H1 (cell line): ENCODE data around the gene TNFRSF6B. TPM values are rescaled to one million over a fixed set of nuclear protein-coding genes. Genes with fewer than 3 reads are reported as not detected.

Experiments
- CTCF ChIA-PET: fragments of 300-600 bp; sonication (Branson Sonifier 250); formaldehyde crosslinking; loops from one replicate; lab custom pipeline; 2021; ENCODE audit not compliant: partially characterized antibody; lab: Charles Lee
- POLR2A ChIA-PET: fragments of 300-600 bp; sonication (Branson Sonifier 250); formaldehyde crosslinking; loops from one replicate; lab custom pipeline; 2021; ENCODE audit warnings: inconsistent platforms; ENCODE audit not compliant: partially characterized antibody; lab: Charles Lee
- DNase-seq, 2 experiments: peaks; one replicate each; pipeline versions ENCODE4 v3.0.0 to v3.0.0-alpha.2; 2010 to 2022; ENCODE audit warnings: low spot score in 2 of 2, low read depth in 1 of 2, mixed read lengths in 1 of 2
- FAIRE-seq: peaks from 2 replicates; lab custom pipeline; 2011; peaks lifted over from hg19 to GRCh38; lab: Jason Lieb, UNC
- H2AFZ ChIP-seq: 2 replicates; pipeline ENCODE4 v1.8.1; 2012; ENCODE audit warnings: low read length, inconsistent platforms
- H2AK5ac ChIP-seq: 2 replicates; pipeline ENCODE4 v1.6.1; 2013; ENCODE audit warnings: low read depth, low read length
- H2BK120ac ChIP-seq: replicated peaks from 2 replicates; pipeline ENCODE3; 2013; ENCODE audit warnings: low read depth, low read length, inconsistent platforms
- H2BK12ac ChIP-seq: 2 replicates; pipeline ENCODE4 v1.6.1; 2013; ENCODE audit warnings: low read depth, low read length
- H2BK15ac ChIP-seq: 2 replicates; pipeline ENCODE4 v1.6.1; 2013; ENCODE audit warnings: low read length
- H2BK20ac ChIP-seq: 2 replicates; pipeline ENCODE4 v1.6.1; 2013; ENCODE audit warnings: low read length
- H2BK5ac ChIP-seq: 2 replicates; pipeline ENCODE4 v1.6.1; 2013; ENCODE audit warnings: low read depth, low read length
- H3K14ac ChIP-seq: 2 replicates; pipeline ENCODE4 v1.6.1; 2013; ENCODE audit warnings: inconsistent platforms; ENCODE audit not compliant: insufficient read length
- H3K18ac ChIP-seq: 2 replicates; pipeline ENCODE4 v1.6.1; 2013; ENCODE audit warnings: low read length; ENCODE audit errors: extremely low read depth
- H3K23ac ChIP-seq: 2 replicates; pipeline ENCODE4 v1.6.1; 2013; ENCODE audit warnings: inconsistent platforms; ENCODE audit not compliant: insufficient read length
- H3K23me2 ChIP-seq: 2 replicates; pipeline ENCODE4 v1.6.1; 2013; ENCODE audit warnings: low read depth, low read length
- H3K27ac ChIP-seq: 2 replicates; pipeline ENCODE4 v1.6.1; 2011; ENCODE audit warnings: low read depth, low read length, inconsistent platforms
- H3K27me3 ChIP-seq, 4 experiments: replicated peaks in 1 of 4; 1 replicate in 1 of 4; 2 replicates in 3 of 4; pipeline versions ENCODE4 v1.6.1 to v1.8.1; 2011 to 2013; ENCODE audit warnings: low read length in 3 of 4, mild to moderate bottlenecking in 3 of 4, inconsistent platforms in 2 of 4, mixed read lengths in 2 of 4, moderate library complexity in 1 of 4; ENCODE audit not compliant: control insufficient read depth in 3 of 4, insufficient read depth in 3 of 4; ENCODE audit errors: extremely low read depth in 1 of 4
- H3K36me3 ChIP-seq, 4 experiments: 2 replicates each; pipeline versions ENCODE4 v1.6.1 to v1.8.1; 2011 to 2013; ENCODE audit warnings: mild to moderate bottlenecking in 4 of 4, low read length in 3 of 4, moderate library complexity in 2 of 4, control low read depth in 1 of 4, inconsistent platforms in 1 of 4; ENCODE audit not compliant: insufficient read depth in 4 of 4, control insufficient read depth in 2 of 4
- H3K4ac ChIP-seq: replicated peaks from 2 replicates; pipeline ENCODE3; 2013; ENCODE audit warnings: low read length, low read depth, mixed read lengths, inconsistent platforms; ENCODE audit not compliant: insufficient read length
- H3K4me1 ChIP-seq, 4 experiments: replicated peaks in 1 of 4; 1 replicate in 1 of 4; 2 replicates in 3 of 4; pipeline versions ENCODE4 v1.6.1 to v1.8.1; 2011 to 2013; ENCODE audit warnings: low read length in 3 of 4, inconsistent platforms in 2 of 4, mixed read lengths in 1 of 4; ENCODE audit not compliant: insufficient read depth in 4 of 4, control insufficient read depth in 3 of 4
- H3K4me2 ChIP-seq, 2 experiments: 2 replicates each; pipeline versions ENCODE4 v1.6.1 to v1.8.1; 2011 to 2013; ENCODE audit warnings: low read depth in 2 of 2, low read length in 2 of 2, control low read depth in 1 of 2, inconsistent platforms in 1 of 2, mild to moderate bottlenecking in 1 of 2; ENCODE audit not compliant: insufficient read depth in 1 of 2
- H3K4me3 ChIP-seq, 4 experiments: fragments of 200-600, 300-600 bp in 1 of 4; sonication (generic), shearing (Covaris generic), sonication (Bioruptor Twin) in 1 of 4; 2 replicates each; pipeline versions ENCODE4 v1.5.1 to v1.8.1; 2011 to 2016; ENCODE audit warnings: low read length in 4 of 4, low read depth in 3 of 4, control low read depth in 2 of 4, inconsistent platforms in 2 of 4, mild to moderate bottlenecking in 2 of 4, mixed read lengths in 1 of 4, moderate library complexity in 1 of 4; ENCODE audit not compliant: insufficient read depth in 2 of 4; ENCODE audit errors: extremely low read depth in 1 of 4
- H3K56ac ChIP-seq: replicated peaks from 2 replicates; pipeline ENCODE3; 2013; ENCODE audit warnings: low read depth, mild to moderate bottlenecking, mixed read lengths, low read length, inconsistent platforms; ENCODE audit not compliant: insufficient read length
- H3K79me1 ChIP-seq: 2 replicates; pipeline ENCODE4 v1.6.1; 2013; ENCODE audit warnings: low read depth, low read length, control low read depth
- H3K79me2 ChIP-seq, 2 experiments: 2 replicates each; pipeline versions ENCODE4 v1.6.1 to v1.8.1; 2012 to 2013; ENCODE audit warnings: low read length in 2 of 2, mild to moderate bottlenecking in 2 of 2, inconsistent platforms in 1 of 2; ENCODE audit not compliant: insufficient read depth in 2 of 2, control insufficient read depth in 1 of 2
- H3K9ac ChIP-seq, 4 experiments: replicated peaks in 1 of 4; 1 replicate in 1 of 4; 2 replicates in 3 of 4; pipeline versions ENCODE4 v1.6.1 to v1.8.1; 2011 to 2013; ENCODE audit warnings: low read depth in 3 of 4, low read length in 3 of 4, control low read depth in 2 of 4, mild to moderate bottlenecking in 2 of 4, moderate library complexity in 2 of 4, inconsistent platforms in 1 of 4; ENCODE audit errors: extremely low read depth in 1 of 4
- H3K9me3 ChIP-seq, 2 experiments: 2 replicates each; pipeline versions ENCODE4 v1.6.1 to v1.8.1; 2012 to 2013; ENCODE audit warnings: mild to moderate bottlenecking in 2 of 2, moderate library complexity in 2 of 2, control low read depth in 1 of 2, inconsistent platforms in 1 of 2, low read depth in 1 of 2, low read length in 1 of 2, mixed read lengths in 1 of 2; ENCODE audit not compliant: insufficient read depth in 2 of 2
- H4K20me1 ChIP-seq, 2 experiments: replicated peaks in 1 of 2; 2 replicates each; pipeline versions ENCODE3 to v1.8.1; 2011 to 2013; ENCODE audit warnings: inconsistent platforms in 2 of 2, low read length in 2 of 2, mild to moderate bottlenecking in 1 of 2; ENCODE audit not compliant: insufficient read depth in 2 of 2, control insufficient read depth in 1 of 2
- H4K5ac ChIP-seq: 2 replicates; pipeline ENCODE4 v1.6.1; 2013; ENCODE audit warnings: low read length, low read depth, mixed read lengths, inconsistent platforms; ENCODE audit not compliant: insufficient read length
- H4K8ac ChIP-seq: 2 replicates; pipeline ENCODE4 v1.8.0; 2013; ENCODE audit warnings: mild to moderate bottlenecking, moderate library complexity, low read length, inconsistent platforms; ENCODE audit not compliant: insufficient read depth; ENCODE audit errors: extremely low read depth
- H4K91ac ChIP-seq: replicated peaks from 2 replicates; pipeline ENCODE3; 2013; ENCODE audit warnings: low read length, mixed read lengths, inconsistent platforms; ENCODE audit not compliant: insufficient read length
- ASH2L ChIP-seq: fragments of 200-600, 300-600 bp; sonication (generic); IDR thresholded peaks from one replicate; pipeline ENCODE4 v1.7.1; 2017; ENCODE audit warnings: low read length
- CBX5 ChIP-seq: fragments of 300-800, 300-1000 bp; sonication (generic); IDR thresholded peaks from 2 replicates; pipeline ENCODE4 v1.7.1; 2016; ENCODE audit warnings: antibody characterized with exemption, low read length, low read depth
- CBX8 ChIP-seq: fragments of 300-800, 300-1000 bp; sonication (generic); IDR thresholded peaks from 2 replicates; pipeline ENCODE4 v1.7.1; 2016; ENCODE audit warnings: low read depth, low read length, borderline replicate concordance
- CEBPB ChIP-seq: IDR thresholded peaks from 2 replicates; pipeline ENCODE4 v1.6.1; 2012; ENCODE audit warnings: low read depth, low read length
- GTF2F1 ChIP-seq: IDR thresholded peaks from 2 replicates; pipeline ENCODE4 v1.6.1; 2012; ENCODE audit warnings: low read depth, low read length, improper control_type of control experiment, borderline replicate concordance
- MAX ChIP-seq: IDR thresholded peaks from 2 replicates; pipeline ENCODE4 v1.6.1; 2012; ENCODE audit warnings: inconsistent platforms
- NRF1 ChIP-seq: IDR thresholded peaks from 2 replicates; pipeline ENCODE4 v1.6.1; 2011; ENCODE audit warnings: mild to moderate bottlenecking, low read depth, low read length, improper control_type of control experiment
- PHF8 ChIP-seq: fragments of 200-600 bp; sonication (generic); conservative IDR thresholded peaks from 2 replicates; pipeline ENCODE4 v1.7.1; 2012; ENCODE audit warnings: low read depth, mild to moderate bottlenecking, inconsistent platforms, low read length, moderate library complexity
- SAP30 ChIP-seq: fragments of 300-600 bp; sonication (generic); IDR thresholded peaks from 2 replicates; pipeline ENCODE4 v1.7.1; 2012; ENCODE audit warnings: low read length, moderate library complexity, mild to moderate bottlenecking, inconsistent platforms; ENCODE audit not compliant: insufficient read depth, insufficient replicate concordance
- SIX5 ChIP-seq: IDR thresholded peaks from 2 replicates; pipeline ENCODE4 v1.6.1; 2011; ENCODE audit warnings: mild to moderate bottlenecking, low read depth, low read length
- SP1 ChIP-seq: IDR thresholded peaks from 2 replicates; pipeline ENCODE4 v1.6.1; 2011; ENCODE audit warnings: low read depth, low read length
- TCF12 ChIP-seq: IDR thresholded peaks from 2 replicates; pipeline ENCODE4 v1.6.1; 2011; ENCODE audit warnings: low read depth, mild to moderate bottlenecking, low read length
- WGBS, 2 experiments: shearing (Covaris generic) in 1 of 2; methylation state at CpG; one replicate each; pipeline versions ENCODE4 v1.1.6 to v1.1.7; 2013 to 2015; ENCODE audit warnings: low lambda C conversion rate in 2 of 2, mixed read lengths in 2 of 2, inconsistent platforms in 1 of 2, low coverage in 1 of 2, missing lambda C conversion rate in 1 of 2; ENCODE audit not compliant: insufficient replicate concordance in 2 of 2, insufficient coverage in 1 of 2, insufficient read length in 1 of 2; ENCODE audit errors: extremely low coverage in 1 of 2, missing lambda C conversion rate in 1 of 2; 5-methylcytosine and 5-hydroxymethylcytosine counted together
- polyA plus RNA-seq, 7 experiments: library from polyadenylated mRNA; depleted of rRNA in 3 of 7; stranded (reverse) in 5 of 7; unstranded in 2 of 7; fragments of >200 nt in 5 of 7; fragments of 200-250 nt in 2 of 7; gene quantifications; 1 replicate in 5 of 7; 2 replicates in 1 of 7; 4 replicates in 1 of 7; pipeline versions ENCODE4 v1.2.1 to v1.2.3, GENCODE V29; 2011 to 2013; ENCODE audit warnings: missing spikeins in 2 of 7, mixed read lengths in 2 of 7
- total RNA-seq: library from RNA; stranded (reverse); fragmentation: NEBNext Ultra II Directional; extraction: Animal tissue kit (Norgen Biotek cat#: 25700); gene quantifications from 2 replicates; pipeline ENCODE4 v1.2.1, GENCODE V29; 2021

Gene TNFRSF6B
- total and polyA plus RNA-seq, 2 of the 8 experiments (the other 6 are each of a cell fraction or from before 2014, with no cell fraction given): 3.1 TPM; not detected in 1

DNA sequence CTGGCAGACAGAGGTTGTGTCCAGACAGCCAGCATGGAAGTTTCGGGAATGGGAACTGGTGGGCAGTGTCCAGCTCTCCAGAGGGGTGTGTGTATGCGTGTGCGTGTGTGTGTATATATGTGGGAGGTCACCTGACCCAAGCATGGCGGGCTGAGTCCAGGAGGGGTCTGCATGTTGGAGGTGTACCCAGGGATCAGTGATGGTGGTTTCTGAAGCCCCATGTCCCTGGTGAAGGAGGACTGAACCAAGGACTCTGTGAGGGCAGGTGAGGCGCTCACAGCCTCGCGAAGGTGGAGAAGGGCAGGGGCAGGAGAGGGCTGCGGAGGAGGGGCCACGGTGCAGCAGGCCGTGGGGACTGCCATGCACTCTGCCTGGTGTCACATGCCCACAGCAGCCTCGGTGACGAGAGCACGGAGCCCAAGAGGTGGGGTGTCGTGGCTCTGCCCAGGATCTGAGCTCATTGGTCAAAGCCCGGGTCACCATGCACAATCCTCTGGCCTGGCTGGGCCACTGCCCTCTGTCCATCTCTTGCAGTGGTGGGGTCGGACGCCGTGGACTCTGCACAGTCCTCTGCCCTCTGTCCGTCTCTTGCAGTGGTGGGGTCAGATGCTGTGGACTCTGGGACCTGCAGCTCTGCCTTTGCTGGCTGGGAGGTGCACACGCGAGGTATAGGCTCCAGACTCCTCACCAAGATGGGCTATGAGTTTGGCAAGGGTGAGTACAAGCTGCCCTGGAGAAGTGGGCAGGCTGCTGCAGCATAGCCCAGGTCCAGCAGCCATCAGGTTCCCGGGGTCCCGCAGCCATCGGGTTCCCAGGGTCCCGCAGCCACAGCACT, 37.9 kb downstream of the TNFRSF6B start:
- Histone ChIP-seq H3K14ac (no peak overlapping the region), H3K23me2 (peaks cover 9% of the 10 kb centered on the region), H4K5ac (no peak overlapping the region), H3K79me1 (peaks cover 16% of the 10 kb centered on the region), H4K91ac (no peak overlapping the region), H2AK5ac (no peak overlapping the region), H3K56ac (no peak overlapping the region), H3K27ac (no peak overlapping the region), H4K20me1 (peaks cover 5 to 46% of the 10 kb centered on the region in 2 experiments), H2BK12ac (no peak overlapping the region), H3K4me1 (peaks cover 0 to 12% (median 6%) of the 10 kb centered on the region in 4 experiments; a peak in 6 of 7 replicates), H3K4ac (no peak overlapping the region), H3K27me3 (peaks cover 0 to 12% (median 8%) of the 10 kb centered on the region in 4 experiments; a peak in 4 of 7 replicates), H3K23ac (no peak overlapping the region), H3K79me2 (peaks cover 0 to 8% of the 10 kb centered on the region in 2 experiments; a peak in 1 of 4 replicates), H3K4me3 (no peak overlapping the region), H3K9me3 (peaks cover 0 to 4% of the 10 kb centered on the region in 2 experiments; a peak in 2 of 4 replicates), H2BK15ac (no peak overlapping the region), H3K4me2 (no peak overlapping the region), H2BK120ac (no peak overlapping the region), H3K9ac (no peak overlapping the region; a peak in 1 of 7 replicates), H4K8ac (no peak overlapping the region), H2BK5ac (no peak overlapping the region), H3K18ac (no peak overlapping the region), H3K36me3 (peaks cover 0 to 14% (median 7%) of the 10 kb centered on the region in 4 experiments; a peak in 5 of 8 replicates), H2BK20ac (no peak overlapping the region), H2AFZ (no peak overlapping the region)
- ChIA-PET POLR2A (interaction anchor here (0.7 to 1.9 kb wide), 6 partner anchors 9 to 120 kb away, joined by 3 to 7 read pairs (median 3); no protein-coding TSS in a partner anchor), CTCF (interaction anchor here (1.0 to 2.1 kb wide), 4 partner anchors 18 to 167 kb away, joined by 3 to 5 read pairs (median 4); no protein-coding TSS in a partner anchor)
- no peak for DNase-seq
- WGBS, 2 experiments: 92% methylated on average over 25 of the region's 25 CpGs; no CpG with 5 or more reads in 1 of the 2 experiments
- no peak for FAIRE-seq
- TF ChIP-seq MAX: no peak
- TF ChIP-seq TCF12: no peak
- TF ChIP-seq CEBPB: no peak
- no peak for TF ChIP-seq NRF1
- no peak for TF ChIP-seq SIX5
- TF ChIP-seq PHF8: no peak
- TF ChIP-seq SAP30: no peak
- no peak for TF ChIP-seq GTF2F1
- no peak for TF ChIP-seq ASH2L
- no peak for TF ChIP-seq CBX5
- no peak for TF ChIP-seq CBX8
- no peak for TF ChIP-seq SP1
